Stimulated activated CD4-positive, alpha-beta T cell treated with anti-CD3 and anti-CD28 coated beads, TNF-alpha, amount 100 ng/mL, for 24 hours (primary cell): ENCODE measurements around the gene SDC4.

ENCODE experiments used
- DNase-seq, 3 experiments: peaks; one replicate each; pipeline ENCODE4 v3.0.0-alpha.2; 2020; ENCODE audit warnings: low read depth in 3 of 3

SDC4 gene

DNA sequence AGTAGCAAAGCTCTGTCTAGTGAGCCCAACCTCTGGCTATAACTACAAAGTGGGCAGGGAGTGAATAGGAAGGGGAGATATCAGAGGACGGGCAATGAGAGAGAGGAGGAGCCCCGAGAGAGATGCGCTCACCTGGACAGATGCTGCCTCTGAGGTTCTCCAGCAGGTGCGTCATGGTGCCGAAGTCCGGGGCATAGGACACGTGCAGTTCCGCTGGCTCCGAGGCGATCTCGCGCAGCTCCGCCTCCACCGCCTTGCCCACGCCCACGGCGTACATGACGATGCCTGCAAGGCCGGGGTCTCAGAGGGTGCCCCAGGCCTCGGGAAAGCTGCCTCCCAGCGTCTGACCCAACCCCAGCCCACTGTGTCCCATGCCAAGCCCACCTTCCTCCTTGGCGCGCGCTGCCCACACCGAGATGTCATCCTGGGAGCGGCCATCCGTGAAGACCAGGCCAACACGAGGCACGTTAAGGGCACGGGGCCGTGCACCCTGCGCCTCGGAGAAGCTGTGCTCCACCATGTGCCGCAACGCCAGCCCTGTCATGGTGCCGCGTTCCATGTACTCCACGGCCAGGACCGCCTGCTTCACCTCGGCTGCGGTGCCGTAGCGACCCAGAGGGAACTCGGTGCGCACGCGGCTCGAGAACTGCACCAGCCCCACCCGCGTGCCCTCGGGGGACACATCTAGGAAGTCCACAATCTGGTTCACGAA is 50.3 kb downstream of the SDC4 start:
- DNase-seq: no peak

DNA sequence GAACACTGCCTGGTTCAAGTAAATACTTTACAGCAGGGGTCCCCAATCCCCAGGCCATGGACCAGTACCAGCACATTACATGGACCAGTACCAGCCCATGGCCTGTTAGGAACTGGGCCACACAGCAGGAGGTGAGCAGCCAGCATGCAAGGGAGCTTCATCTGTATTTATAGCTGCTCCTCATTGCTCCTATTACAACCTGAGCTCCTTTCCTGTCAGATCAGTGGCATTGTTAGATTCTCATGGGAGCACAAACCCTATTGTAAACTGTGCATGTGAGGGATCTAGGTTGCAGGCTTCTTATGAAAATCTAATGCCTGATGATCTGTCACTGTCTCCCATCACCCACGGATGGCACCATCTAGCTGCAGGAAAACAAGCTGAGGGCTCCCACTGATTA is 53.6 kb downstream of the SDC4 start:
- no peak for DNase-seq

DNA sequence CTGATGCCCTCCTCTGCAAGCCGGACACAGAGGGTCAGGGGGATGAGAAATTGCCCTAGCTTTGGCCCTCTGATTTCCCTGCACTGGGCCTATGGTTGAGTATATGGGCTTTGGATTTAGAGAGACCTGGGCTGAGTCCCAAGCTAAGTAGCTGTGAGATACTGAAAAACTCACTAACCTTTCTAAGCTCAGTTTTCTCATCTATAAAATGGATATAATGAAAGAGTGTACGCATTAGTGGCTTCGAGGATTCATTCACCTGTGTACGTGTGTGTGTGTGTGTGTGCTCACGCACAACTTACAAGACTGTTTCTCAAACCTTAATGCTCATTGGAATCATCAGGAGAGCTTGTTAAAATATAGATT is 54.2 kb downstream of the SDC4 start:
- DNase-seq: no peak

DNA sequence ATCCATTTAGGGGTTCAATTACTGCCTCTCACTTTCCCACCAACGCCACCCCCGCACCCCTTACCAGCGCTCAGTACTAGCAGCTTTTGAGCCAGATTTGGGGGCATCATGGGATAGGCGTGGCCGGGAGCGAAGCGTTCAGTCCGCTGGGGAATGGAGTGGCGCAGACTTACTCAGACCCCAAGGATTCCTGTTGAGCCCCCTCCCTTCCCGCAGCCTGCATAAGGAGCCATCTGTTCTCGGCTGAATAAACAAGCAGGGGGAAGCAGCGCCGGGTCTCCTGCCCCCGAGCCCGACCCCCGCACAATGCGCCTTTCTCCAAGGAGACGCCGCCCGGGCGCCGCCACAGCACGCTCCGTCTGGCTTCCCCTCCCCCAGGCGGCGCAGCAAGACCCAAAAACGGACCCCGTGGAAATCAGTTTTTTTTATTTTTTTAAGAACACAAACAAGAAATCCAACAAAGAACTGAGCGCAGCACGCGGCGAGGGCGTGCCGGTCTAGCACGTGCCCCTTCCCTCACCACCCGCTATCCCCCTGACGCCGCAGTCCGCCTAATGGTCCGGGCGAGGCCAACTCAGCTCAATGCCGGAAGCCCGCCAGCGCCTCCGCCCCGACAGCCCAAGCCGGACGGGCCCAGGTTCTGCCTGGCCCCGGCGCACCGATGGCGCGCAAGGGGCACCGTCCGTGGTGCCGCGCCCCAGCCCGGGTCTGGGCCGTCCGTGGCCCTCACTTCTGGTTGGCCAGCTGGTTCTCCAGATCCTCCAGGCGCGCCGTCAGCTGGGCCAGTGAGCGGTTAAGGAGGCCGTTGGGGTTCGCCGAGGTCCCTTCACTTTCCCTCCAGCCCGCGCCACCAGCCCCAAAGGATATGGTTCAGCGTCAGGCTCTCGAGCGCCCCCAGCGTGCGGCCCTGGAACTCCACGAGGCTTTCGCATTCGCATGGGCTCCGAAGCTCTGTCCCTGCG is 54.9 kb downstream of the SDC4 start:
- peak; percentile 68 to 86 (median 71) for DNase-seq

DNA sequence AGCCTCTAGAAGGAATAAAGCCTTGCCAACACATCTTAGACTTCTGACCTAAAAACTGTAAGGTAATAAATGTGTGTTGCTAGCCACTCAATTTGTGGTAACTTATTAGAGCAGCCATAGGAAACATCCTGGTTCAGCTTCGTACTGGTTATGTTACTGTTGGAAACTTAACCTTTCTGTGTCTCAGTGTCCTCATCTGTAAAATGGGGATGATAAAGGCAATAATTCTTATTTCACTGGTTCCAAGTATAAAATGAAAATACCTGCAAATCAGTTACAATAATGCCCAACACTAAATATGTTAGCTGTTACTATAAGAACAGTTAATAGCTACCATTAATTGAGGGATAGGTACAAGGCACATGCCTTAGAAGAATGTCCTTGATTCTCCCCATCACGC is 55.9 kb downstream of the SDC4 start:
- no peak for DNase-seq

DNA sequence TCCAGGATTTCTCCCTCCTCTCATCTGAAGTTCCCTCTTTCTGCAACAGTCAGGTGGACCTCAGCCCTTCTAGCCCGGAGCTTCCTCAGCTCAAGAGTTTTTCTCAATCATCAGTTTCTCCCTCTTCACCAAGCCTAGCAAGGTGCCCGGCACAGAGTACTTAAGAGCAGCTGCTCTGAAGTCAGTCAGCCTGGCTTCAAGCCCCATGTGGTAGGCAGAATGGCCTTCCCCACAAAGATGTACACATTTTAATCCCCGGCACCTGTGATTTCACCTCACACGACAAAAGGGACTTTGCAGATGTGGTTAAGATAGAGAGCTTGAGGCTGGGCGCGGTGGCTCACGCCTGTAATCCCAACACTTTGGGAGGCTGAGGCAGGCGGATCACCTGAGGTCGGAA is 56.7 kb downstream of the SDC4 start:
- DNase-seq: no peak

DNA sequence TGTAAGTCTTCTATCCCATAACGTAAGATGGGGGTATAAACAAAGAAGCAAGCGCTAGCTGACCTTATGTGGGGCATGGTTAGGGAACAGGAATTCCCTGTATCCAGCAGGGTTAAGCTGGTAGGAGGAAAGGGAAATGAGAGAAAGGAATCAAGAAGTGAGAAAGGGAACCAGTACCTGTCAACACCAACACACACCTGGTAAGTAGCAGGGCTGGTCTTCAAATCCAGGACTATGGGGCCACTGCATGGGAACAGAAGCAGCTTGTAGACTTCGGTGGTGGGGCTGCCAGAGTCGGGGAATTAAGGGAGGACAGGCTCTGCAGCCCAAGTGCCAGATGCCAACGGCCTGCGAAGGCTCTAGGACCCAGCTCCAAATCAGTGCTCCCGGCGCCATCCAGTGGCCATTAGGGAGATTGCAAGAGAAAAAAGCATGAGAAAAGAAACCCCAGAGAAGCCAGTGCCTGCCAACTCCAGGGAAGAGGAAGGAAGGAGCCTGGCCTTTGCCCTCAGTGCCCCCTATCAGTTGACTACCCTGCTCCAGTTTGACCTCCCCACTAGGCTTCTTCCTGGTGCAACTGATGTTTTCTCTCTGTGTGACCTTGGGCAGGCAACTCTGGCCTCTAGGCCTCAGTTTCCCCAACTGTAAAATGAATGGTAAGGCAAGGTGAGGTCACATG is 57.4 kb downstream of the SDC4 start:
- DNase-seq: peak; percentile 44 to 65 (median 57)

DNA sequence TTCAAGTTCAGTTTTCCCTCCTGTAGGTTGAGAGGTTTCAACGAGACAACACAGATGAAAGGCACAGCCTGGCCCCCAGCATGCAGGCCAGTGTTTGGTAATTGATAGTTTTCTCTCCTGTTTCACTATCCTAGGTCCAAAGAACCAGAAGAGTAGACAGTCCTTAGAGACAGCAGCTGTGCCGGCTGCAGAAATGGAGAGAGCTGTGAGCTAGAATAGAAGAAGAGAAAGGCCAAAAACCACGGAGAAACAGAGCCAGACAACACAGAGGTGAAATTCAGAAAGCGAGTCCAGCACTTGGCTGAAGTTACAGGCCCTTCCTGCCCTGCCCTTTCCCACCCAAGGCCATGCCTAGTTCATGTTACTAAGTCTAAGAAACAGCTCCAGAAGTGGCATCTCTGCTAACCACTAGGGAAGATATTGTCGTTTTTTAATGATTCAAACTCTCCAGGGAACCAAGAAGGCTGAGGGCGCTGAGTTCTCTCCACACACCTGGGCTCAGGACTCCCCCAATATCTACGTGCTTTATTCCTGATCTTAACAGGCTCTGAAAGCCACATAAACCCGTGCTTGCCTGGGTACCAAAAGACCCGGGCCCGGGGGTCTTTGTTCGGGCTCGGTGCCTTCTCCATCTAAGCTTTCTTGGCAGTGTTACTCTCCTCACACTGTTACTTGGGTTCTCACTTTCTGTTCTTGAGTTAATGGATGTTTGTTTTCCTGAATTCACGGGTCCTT is 58.1 kb downstream of the SDC4 start:
- DNase-seq: no peak

DNA sequence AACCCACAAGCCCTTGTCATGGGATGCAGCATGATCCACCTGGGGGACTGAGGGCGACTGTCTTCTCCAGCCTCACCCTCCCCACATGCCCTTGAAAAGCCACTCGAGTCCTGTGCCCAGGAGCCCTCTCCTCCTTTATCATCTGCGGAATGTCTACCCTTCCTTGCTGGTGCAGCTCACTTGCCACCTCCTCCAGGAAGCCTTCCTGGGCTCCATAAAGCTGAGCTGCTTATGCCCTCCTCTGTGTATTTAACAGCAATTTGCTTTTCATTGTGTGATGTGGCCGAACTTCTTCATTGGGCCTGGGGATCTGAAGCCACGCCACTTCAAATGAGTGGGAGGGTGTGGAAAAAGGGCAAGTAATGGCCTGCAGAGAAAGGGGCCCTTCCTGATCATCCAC is 59.4 kb downstream of the SDC4 start:
- no peak for DNase-seq

DNA sequence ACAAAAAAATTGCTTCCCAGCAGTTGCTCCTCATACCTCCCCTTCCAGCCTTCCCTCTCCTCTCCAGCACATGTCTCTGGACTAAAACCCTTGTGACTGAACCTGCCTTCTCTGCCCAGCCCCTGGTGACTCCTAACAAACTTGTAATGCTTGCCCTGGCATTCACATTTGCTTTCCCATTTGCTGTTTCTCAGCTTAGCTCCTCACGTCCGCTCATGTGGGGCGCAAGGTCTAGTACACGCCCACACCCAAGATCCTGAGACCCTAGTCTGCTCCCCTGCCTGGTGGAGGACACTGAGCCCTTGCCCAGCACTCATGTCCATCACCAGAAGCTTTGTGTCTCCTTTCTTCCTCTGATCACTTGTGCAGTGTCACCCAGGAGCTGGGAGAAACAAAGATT is 59.8 kb downstream of the SDC4 start:
- DNase-seq: no peak

DNA sequence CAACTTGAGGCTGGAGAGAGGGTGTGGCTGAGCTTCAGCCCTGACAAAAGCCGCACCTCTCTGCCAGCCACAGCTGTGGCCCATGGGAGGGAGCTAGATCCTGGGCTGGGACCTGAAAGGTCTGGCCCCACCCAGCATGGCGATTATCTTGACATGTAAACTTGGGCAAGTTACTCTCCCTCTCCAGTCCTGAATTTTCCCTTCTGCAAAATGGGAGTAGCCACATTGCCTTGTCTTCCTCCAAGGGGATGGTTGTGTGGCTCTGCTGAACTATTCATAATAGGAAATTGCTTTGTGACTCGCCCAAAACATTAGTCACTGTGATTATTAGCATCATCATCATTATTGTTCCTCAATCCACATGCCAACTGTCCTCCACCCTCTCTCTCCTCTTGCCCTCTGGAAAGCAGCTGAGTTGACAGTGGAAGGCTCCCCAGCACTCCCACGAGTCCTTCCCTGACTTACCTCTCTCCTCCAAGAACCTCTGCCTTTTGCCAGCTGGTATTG is 64.6 kb downstream of the SDC4 start:
- no peak for DNase-seq

DNA sequence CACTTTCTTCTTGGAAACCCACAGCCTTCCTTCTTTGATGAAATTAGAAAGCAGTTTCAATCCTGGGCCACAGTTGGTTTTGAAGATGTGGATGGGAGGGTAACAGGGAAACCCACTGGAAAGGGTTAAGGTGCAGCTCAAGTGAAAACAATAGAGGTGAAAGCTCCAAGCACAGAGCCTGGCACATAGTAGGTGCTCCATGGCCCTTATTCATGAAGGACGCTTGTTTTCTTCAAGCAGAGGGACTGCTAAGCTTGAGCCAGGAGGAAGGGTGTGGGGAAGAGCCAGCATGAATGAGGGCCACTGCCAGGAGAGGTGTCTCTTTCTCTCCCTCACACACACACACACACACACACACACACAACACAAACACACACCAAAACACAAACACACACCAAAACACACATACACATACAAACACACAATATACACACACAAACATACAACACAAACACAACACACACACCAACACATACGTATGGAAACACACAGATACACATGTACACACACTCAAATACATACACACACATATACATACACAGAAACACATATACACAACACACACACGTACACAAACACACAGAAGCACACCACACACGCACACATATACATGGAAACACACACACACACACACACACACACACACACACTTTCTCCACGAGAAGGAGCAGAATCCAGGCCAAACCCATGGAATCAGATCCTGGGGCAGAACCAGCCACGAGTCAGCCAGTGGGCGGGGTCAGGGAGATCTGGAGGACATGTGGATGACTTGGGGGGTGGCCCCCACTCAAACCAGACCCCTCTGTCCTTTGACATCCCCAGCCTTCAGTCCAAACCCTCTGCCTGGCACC is 65.3 kb downstream of the SDC4 start:
- no peak for DNase-seq

DNA sequence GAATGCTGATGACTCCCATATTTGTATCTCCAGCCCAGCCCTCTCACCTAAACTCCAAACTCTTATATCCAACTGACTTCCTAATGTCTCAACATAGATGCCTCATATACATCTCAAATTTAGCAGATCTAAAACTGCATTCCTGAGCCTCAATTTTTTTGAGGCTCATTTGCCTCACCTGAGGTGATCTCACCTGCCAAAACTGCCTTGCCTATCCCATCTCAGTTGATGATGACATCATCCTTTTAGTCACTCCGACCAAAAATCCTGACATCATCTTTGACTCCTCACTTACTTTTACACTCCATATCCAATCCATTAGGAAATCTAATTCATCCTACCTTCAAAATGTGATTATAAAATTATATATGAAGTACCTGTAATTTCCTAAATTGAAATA is 68.2 kb downstream of the SDC4 start:
- no peak for DNase-seq

DNA sequence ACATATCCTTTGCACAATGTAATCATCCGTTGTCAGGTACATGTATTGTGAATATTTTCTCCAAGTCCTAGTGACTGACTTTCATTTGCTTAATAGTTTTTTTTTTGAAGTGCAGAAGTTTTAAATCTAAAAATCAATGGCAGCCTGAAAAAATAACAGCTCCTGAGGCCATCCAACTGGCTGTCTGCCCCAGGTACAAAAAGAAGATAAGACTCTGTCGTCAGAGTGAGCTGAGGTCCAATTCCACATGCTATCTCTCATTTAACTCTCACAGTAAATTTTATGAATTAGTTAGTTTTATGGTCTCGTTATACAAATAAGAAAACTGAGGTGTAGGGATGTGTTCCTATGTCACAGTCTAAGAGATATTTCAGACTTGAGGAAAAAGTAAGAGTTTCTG is 72.9 kb downstream of the SDC4 start:
- DNase-seq: no peak
